Prostate gland (tissue), 2 donors: ENCODE data around the gene CDHR5. TPM values are rescaled to one million over a fixed set of nuclear protein-coding genes. Genes with fewer than 3 reads are reported as not detected.

Source experiments
- DNase-seq: peaks from one replicate; pipeline ENCODE4 v3.0.0-alpha.2; 2019; ENCODE audit warnings: low spot score
- H3K27ac ChIP-seq, 2 donors: fragments of 200-600 bp; sonication (generic); 2 replicates each; pipeline ENCODE4 v1.5.1; 2017 to 2019
- H3K27me3 ChIP-seq: fragments of 200-600 bp; sonication (generic); replicated peaks from 2 replicates; pipeline ENCODE4 v1.5.1; 2019; ENCODE audit not compliant: insufficient read depth
- H3K36me3 ChIP-seq, 2 donors: fragments of 200-600 bp; sonication (generic); 1 replicate in 1 of 2; 2 replicates in 1 of 2; pipeline versions ENCODE4 v1.5.1 to v1.8.1; 2017 to 2019
- H3K4me1 ChIP-seq: fragments of 200-600 bp; sonication (generic); replicated peaks from 2 replicates; pipeline ENCODE4 v1.5.1; 2019
- H3K4me3 ChIP-seq, 2 donors: fragments of 200-600 bp; sonication (generic); 2 replicates each; pipeline ENCODE4 v1.5.1; 2017 to 2019
- H3K9me3 ChIP-seq: fragments of 200-600 bp; sonication (generic); 2 replicates; pipeline ENCODE4 v1.5.1; 2017
- CTCF ChIP-seq, 4 experiments: fragments of 200-600 bp in 2 of 4; fragments of 450-650 bp in 2 of 4; sonication (generic) in 2 of 4; IDR thresholded peaks; 1 replicate in 3 of 4; 2 replicates in 1 of 4; pipeline ENCODE4 v1.5.1; 2016 to 2019; ENCODE audit warnings: antibody characterized with exemption in 4 of 4, mild to moderate bottlenecking in 2 of 4, moderate library complexity in 2 of 4
- POLR2A ChIP-seq: fragments of 450-650 bp; IDR thresholded peaks from one replicate; pipeline ENCODE4 v1.6.1; 2016; ENCODE audit warnings: antibody characterized with exemption, mild to moderate bottlenecking
- POLR2AphosphoS5 ChIP-seq: sonication (generic); formaldehyde crosslinking; IDR thresholded peaks from one replicate; pipeline ENCODE4 v1.6.1; 2017; ENCODE audit warnings: antibody characterized with exemption
- WGBS: methylation state at CpG from one replicate; pipeline ENCODE4 v1.1.5; 2018; 5-methylcytosine and 5-hydroxymethylcytosine counted together
- intact Hi-C: fragments of 100-400 bp; cut with DNase I; formaldehyde crosslinking; loops from one replicate; pipeline ENCODE4 v1.14.2; 2022
- total RNA-seq, 2 donors: library from RNA; depleted of rRNA; stranded (reverse); fragments of >200 nt; gene quantifications; one replicate each; pipeline ENCODE4 v1.1.0, GENCODE V29; 2016

The CDHR5 gene
- total RNA-seq, 2 donors from 2014 or later: 0.34 TPM; not detected in 1

GRCh38 chr11:590997-591396 lies 33.8 kb downstream of the CDHR5 start:
- intact Hi-C loops: no loop called here
- peaks cover 9 to 31% of the 10 kb centered on the region in 2 donors for H3K36me3 ChIP-seq
- no peak for DNase-seq
- WGBS: 78% methylated on average over 11 of the region's 11 CpGs
- H3K9me3 ChIP-seq: no peaks in the 10 kb centered on the region
- no peak overlapping the region for H3K27ac ChIP-seq
- no peaks in the 10 kb centered on the region for H3K4me1 ChIP-seq
- H3K4me3 ChIP-seq: no peak overlapping the region
- no peak for TF ChIP-seq CTCF (IDR thresholded peaks at IDR 0.05)
- no peak for TF ChIP-seq POLR2A
- no peak for TF ChIP-seq POLR2AphosphoS5
- H3K27me3 ChIP-seq: no peaks in the 10 kb centered on the region

- Histone ChIP-seq H3K27ac (no peak overlapping the region), H3K27me3 (no peaks in the 10 kb centered on the region), H3K4me3 (no peak overlapping the region), H3K36me3 (peaks cover 9 to 31% of the 10 kb centered on the region in 2 donors), H3K9me3 (no peaks in the 10 kb centered on the region), H3K4me1 (no peaks in the 10 kb centered on the region)
- 90% methylated on average over 26 of the region's 26 CpGs for WGBS
- intact Hi-C loops: no loop called here
- no peak for DNase-seq
- TF ChIP-seq POLR2A: no peak
- TF ChIP-seq POLR2AphosphoS5: no peak
- no peak for TF ChIP-seq CTCF (IDR thresholded peaks at IDR 0.05)
These were observed 35.0 kb downstream of the CDHR5 start for GRCh38 chr11:589798-590197.

- DNase-seq: no peak
- Histone ChIP-seq H3K9me3 (no peaks in the 10 kb centered on the region), H3K4me3 (no peak overlapping the region), H3K4me1 (no peaks in the 10 kb centered on the region), H3K36me3 (peaks cover 12 to 27% of the 10 kb centered on the region in 2 donors), H3K27me3 (no peaks in the 10 kb centered on the region), H3K27ac (no peak overlapping the region)
- TF ChIP-seq POLR2A (no peak), CTCF (IDR thresholded peaks at IDR 0.05) (no peak), POLR2AphosphoS5 (no peak)
- intact Hi-C loops: no loop called here
- WGBS: 75% methylated on average over 6 of the region's 6 CpGs
These were observed 36.8 kb downstream of the CDHR5 start for GRCh38 chr11:587978-588380.

GRCh38 chr11:587546-587945 lies 37.2 kb downstream of the CDHR5 start:
- Histone ChIP-seq H3K4me1 (no peaks in the 10 kb centered on the region), H3K36me3 (peaks cover 7 to 29% of the 10 kb centered on the region in 2 donors), H3K9me3 (no peaks in the 10 kb centered on the region), H3K4me3 (no peak overlapping the region), H3K27ac (no peak overlapping the region), H3K27me3 (no peaks in the 10 kb centered on the region)
- 88% methylated on average over 8 of the region's 8 CpGs for WGBS
- no peak for DNase-seq
- intact Hi-C loops: no loop called here
- no peak for TF ChIP-seq POLR2AphosphoS5
- TF ChIP-seq CTCF (IDR thresholded peaks at IDR 0.05): no peak
- no peak for TF ChIP-seq POLR2A

- Histone ChIP-seq H3K27ac (no peak overlapping the region), H3K36me3 (peaks cover 4 to 28% of the 10 kb centered on the region in 2 donors), H3K27me3 (no peaks in the 10 kb centered on the region), H3K4me1 (no peaks in the 10 kb centered on the region), H3K4me3 (no peak overlapping the region), H3K9me3 (no peaks in the 10 kb centered on the region)
- WGBS: 83% methylated on average over 27 of the region's 32 CpGs
- no peak for DNase-seq
- no peak for TF ChIP-seq POLR2A
- TF ChIP-seq POLR2AphosphoS5: no peak
- TF ChIP-seq CTCF (IDR thresholded peaks at IDR 0.05): no peak
- intact Hi-C loops: no loop called here
These were observed 38.1 kb downstream of the CDHR5 start for GRCh38 chr11:586376-587316.
